Fibroblast of skin of right biceps (primary cell): ENCODE data around the gene PDK3.

Experiments
- DNase-seq: peaks from one replicate; pipeline ENCODE4 v3.0.0-alpha.2; 2013

The PDK3 gene

GRCh38 chrX:24483596-24483995 lies 18.5 kb downstream of the PDK3 start:
- DNase-seq, result no peak

DNA sequence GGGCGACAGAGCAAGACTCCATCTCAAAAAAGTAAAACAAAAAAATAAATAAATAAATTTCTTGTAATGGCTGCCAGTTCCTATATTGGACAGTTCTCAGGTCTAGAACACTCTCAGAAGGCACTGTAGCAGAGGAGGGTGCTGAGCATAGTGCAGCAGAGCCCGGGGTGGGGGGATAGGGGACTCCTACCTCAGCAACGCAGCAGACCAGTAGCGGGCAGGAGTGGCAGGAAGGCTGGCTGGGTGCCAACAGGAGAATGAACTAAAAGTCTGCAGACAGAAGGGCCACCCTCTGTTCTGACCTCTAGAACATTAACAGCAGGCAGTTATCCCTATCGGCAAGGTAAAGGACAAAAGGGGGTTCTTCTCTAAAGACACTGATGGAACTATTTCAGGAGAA lies 20.2 kb downstream of the PDK3 start:
- DNase-seq, result no peak

GRCh38 chrX:24485976-24486680 lies 21.0 kb downstream of the PDK3 start:
- DNase-seq, result no peak

DNA sequence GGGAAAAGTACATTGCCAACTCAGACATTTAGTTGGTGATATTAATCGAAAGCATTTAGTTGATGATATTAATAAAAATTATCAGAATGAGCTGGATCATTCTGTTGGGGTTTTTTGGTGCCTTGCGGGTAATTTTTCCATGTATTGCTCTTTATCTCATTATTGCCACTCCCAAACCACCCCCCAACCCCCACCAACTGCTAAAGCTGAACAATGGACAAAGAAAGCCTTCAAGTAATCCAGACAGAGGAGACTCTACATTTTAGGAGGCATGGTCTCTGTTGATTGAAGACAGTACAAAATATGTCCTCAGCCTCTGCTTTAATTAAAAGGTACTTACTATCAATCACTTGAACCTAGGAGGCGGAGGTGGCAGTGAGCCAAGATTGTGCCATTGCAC lies 22.5 kb downstream of the PDK3 start:
- DNase-seq, result no peak

- DNase-seq, result no peak
Measured at GRCh38 chrX:24491741-24492140, 26.7 kb downstream of the PDK3 start.

GRCh38 chrX:24493740-24494581 lies 28.9 kb downstream of the PDK3 start:
- DNase-seq, result no peak

GRCh38 chrX:24494647-24495075 lies 29.6 kb downstream of the PDK3 start:
- peak; percentile 76 for DNase-seq

DNA sequence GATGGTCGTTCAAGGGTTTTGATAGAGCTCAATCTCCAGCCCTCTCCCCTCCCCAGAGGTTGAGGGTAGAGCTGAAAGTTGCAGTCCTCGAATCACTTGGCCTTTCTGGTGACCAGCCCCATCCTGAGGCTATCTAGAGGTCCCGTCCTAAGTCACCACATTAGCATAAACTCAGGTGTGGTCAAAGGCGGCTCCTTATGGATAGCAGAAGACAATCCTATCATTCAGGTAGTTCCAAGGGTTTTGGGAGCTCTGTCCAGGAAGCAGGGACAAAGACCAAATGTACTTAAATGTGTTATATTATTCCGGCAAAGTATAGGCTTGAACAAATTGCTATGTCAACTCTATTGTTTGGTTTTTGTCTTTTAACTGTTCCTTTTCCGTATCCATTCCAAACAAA lies 30.6 kb downstream of the PDK3 start:
- DNase-seq, result no peak

GRCh38 chrX:24498181-24498580 lies 33.1 kb downstream of the PDK3 start:
- DNase-seq, result no peak

- no peak for DNase-seq
Measured at GRCh38 chrX:24498975-24499374, 33.9 kb downstream of the PDK3 start.

- peak; percentile 38 for DNase-seq
Measured at GRCh38 chrX:24506082-24506481, 41.0 kb downstream of the PDK3 start.

GRCh38 chrX:24508375-24508774 lies 43.3 kb downstream of the PDK3 start:
- DNase-seq, result no peak

GRCh38 chrX:24513416-24513815 lies 48.3 kb downstream of the PDK3 start:
- DNase-seq, result no peak

- no peak for DNase-seq
Measured at GRCh38 chrX:24515447-24515846, 50.4 kb downstream of the PDK3 start.

GRCh38 chrX:24520472-24520871 lies 55.4 kb downstream of the PDK3 start:
- no peak for DNase-seq

DNA sequence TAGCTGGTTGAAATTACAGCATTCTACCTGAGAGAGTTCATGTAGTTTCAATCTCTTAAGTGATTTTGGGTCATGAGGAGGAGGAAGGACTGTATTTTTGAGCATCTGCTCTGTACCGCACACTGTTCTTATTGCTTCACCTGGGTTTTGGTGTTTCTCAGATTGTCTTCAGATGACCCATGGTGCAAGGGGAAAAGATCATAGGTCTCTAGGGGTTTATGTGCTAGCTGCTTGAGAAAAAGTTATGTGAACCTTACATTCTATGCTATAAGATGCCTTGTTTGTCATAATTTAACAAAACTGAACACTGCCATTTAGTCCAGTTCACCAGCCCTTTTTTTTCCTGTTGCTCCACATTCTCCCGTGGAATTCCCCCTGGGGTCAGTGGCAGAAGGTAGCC lies 60.4 kb downstream of the PDK3 start:
- DNase-seq, result no peak

DNA sequence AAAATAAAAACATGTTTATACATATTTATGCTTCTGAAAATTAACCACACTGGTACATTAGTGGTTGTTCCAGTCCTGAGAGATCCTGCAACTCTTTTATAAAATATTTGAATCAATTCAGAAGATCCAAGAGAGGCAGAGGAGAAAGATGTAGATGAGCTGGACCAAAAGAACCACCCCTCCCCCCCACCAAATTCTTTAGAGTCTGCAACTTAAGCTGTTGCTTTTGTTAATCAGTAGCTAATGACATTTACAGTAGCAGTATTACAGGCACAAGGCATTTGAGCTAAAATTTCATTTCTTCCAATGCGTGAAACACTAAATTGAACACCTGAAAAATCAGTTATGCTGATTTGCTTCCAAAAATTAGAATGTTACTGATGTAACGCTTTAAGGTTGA lies 61.5 kb downstream of the PDK3 start:
- DNase-seq, result no peak

DNA sequence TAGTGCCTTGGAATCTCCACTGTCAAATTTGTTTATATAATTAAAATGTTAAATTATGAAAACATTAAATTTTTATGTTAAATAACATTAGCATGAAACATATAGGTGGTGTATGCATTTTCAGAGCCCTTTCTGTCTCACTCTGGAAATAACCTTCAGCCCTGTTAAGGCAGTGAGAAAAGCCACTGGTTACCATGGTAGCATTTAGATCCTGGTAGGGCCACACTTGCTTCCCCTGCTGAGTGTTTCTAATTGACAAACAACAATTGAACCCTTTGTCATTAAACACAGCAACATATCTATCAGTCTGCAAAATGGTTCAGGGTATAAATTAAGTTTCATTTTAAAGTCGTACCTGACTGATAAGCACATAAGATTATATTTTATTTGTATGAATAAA lies 63.5 kb downstream of the PDK3 start:
- DNase-seq, result no peak

- DNase-seq, result no peak
Measured at GRCh38 chrX:24536551-24536950, 71.5 kb downstream of the PDK3 start.

- DNase-seq, result no peak
Measured at GRCh38 chrX:24542756-24543155, 77.7 kb downstream of the PDK3 start.

GRCh38 chrX:24547961-24548360 lies 82.9 kb downstream of the PDK3 start:
- no peak for DNase-seq

DNA sequence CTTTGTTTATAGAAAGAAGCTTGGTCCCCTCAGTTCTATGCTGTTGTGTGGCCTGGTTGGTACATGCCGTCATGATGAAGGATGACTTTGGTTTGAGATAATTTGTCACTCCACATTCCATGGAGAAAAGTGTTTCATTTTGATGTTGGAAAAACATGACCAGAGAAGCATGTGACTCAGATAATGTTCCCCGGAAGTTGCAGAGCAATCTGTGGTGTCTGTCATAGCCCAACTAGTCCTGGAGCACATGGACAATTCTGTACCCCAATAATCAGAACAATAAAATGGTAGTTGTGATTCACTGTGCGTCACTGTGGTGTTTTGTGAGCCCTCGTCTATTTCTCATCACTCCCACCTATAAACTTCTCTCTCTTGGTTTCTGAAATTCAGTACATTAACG lies 85.1 kb downstream of the PDK3 start:
- peak; percentile 0 for DNase-seq

DNA sequence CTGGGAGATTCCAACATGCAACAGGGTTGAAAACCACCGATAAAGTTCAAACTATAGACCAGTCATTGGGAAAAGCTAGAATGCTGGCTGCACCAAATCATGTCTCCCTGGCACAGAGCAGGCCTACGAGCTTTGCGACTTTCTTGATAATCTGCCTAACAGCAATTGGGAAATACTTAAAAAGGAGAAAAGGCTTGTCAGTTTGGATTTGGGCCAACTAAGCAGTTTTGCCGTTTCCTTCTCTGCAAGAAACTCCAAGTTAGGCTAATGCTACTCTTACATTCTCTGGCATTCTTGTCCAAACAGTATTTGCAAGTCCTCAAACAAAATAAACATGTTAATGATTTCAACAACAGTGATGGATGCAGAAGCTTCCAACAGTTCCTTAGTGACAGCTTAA lies 87.9 kb downstream of the PDK3 start:
- no peak for DNase-seq

- DNase-seq, result peak; percentile 3
Measured at GRCh38 chrX:24561121-24561520, 96.0 kb downstream of the PDK3 start.
